Hepatocyte (in vitro differentiated cells): Measurements from ENCODE around the gene EEF1E1. TPM values are rescaled to one million over a fixed set of nuclear protein-coding genes. Genes with fewer than 3 reads are reported as not detected.
"Not testable (repeated sequence)": the region's sequence is repeated elsewhere in the genome, so short reads cannot be mapped to it uniquely, and the experiment has no call there.

Source experiments
- DNase-seq: peaks from one replicate; pipeline ENCODE4 v3.0.0-alpha.2; 2016; ENCODE audit warnings: low spot score
- H2AFZ ChIP-seq: fragments of 200-600 bp; sonication (generic); 2 replicates; pipeline ENCODE4 v1.6.0; 2016; ENCODE audit warnings: antibody characterized with exemption, mild to moderate bottlenecking
- H3K27ac ChIP-seq: fragments of 200-600 bp; sonication (generic); 2 replicates; pipeline ENCODE4 v1.5.1; 2016; ENCODE audit warnings: mild to moderate bottlenecking
- H3K27me3 ChIP-seq: fragments of 200-600 bp; sonication (generic); 2 replicates; pipeline ENCODE4 v1.6.1; 2016
- H3K36me3 ChIP-seq: fragments of 200-600 bp; sonication (generic); replicated peaks from 2 replicates; pipeline ENCODE4 v1.5.1; 2016; ENCODE audit warnings: low read depth; ENCODE audit not compliant: insufficient read depth
- H3K4me1 ChIP-seq: fragments of 200-600 bp; sonication (generic); 2 replicates; pipeline ENCODE4 v1.5.1; 2016; ENCODE audit warnings: mild to moderate bottlenecking, moderate library complexity; ENCODE audit not compliant: insufficient read depth
- H3K4me2 ChIP-seq: fragments of 200-600 bp; sonication (generic); 2 replicates; pipeline ENCODE4 v1.6.0; 2016
- H3K4me3 ChIP-seq: fragments of 200-600 bp; sonication (generic); 2 replicates; pipeline ENCODE4 v1.5.1; 2016; ENCODE audit warnings: mild to moderate bottlenecking
- H3K79me2 ChIP-seq: fragments of 200-600 bp; sonication (generic); 2 replicates; pipeline ENCODE4 v1.6.0; 2017; ENCODE audit warnings: mild to moderate bottlenecking
- H3K9me2 ChIP-seq: fragments of 200-600 bp; sonication (generic); replicated peaks from 2 replicates; pipeline ENCODE4 v1.6.0; 2017; ENCODE audit warnings: mild to moderate bottlenecking; ENCODE audit not compliant: insufficient read depth
- H3K9me3 ChIP-seq: fragments of 200-600 bp; sonication (generic); 2 replicates; pipeline ENCODE4 v1.5.1; 2016; ENCODE audit warnings: low read depth, mild to moderate bottlenecking
- H4K20me1 ChIP-seq: fragments of 200-600 bp; sonication (generic); 2 replicates; pipeline ENCODE4 v1.6.0; 2016; ENCODE audit warnings: mild to moderate bottlenecking; ENCODE audit not compliant: insufficient read depth, poor library complexity, severe bottlenecking
- CTCF ChIP-seq: fragments of 200-600 bp; sonication (generic); IDR thresholded peaks from 2 replicates; pipeline ENCODE4 v1.5.1; 2016; ENCODE audit warnings: antibody characterized with exemption, mild to moderate bottlenecking; ENCODE audit not compliant: poor library complexity
- EZH2 ChIP-seq: fragments of 200-600 bp; sonication (generic); IDR thresholded peaks from 2 replicates; pipeline ENCODE4 v1.6.1; 2016; ENCODE audit warnings: antibody characterized with exemption, mild to moderate bottlenecking, borderline replicate concordance
- EZH2phosphoT487 ChIP-seq: fragments of 200-600 bp; sonication (generic); IDR thresholded peaks from one replicate; pipeline ENCODE4 v1.6.1; 2018; ENCODE audit warnings: antibody characterized with exemption, mild to moderate bottlenecking, low read depth, moderate library complexity; ENCODE audit not compliant: unreplicated experiment, severe bottlenecking
- WGBS: methylation state at CpG from one replicate; pipeline ENCODE4 v1.1.6; 2016; ENCODE audit warnings: low lambda C conversion rate; ENCODE audit errors: missing lambda C conversion rate; 5-methylcytosine and 5-hydroxymethylcytosine counted together
- polyA plus RNA-seq: library from polyadenylated mRNA; unstranded; fragments of >200 nt; fragmentation: Nextera tagmentation; extraction: Ambion mirVana; gene quantifications from 2 replicates; pipeline ENCODE4 v1.2.1, GENCODE V29; 2016
- total RNA-seq: library from RNA; depleted of rRNA; stranded (reverse); fragments of >200 nt; gene quantifications from 2 replicates; pipeline ENCODE4 v1.2.3, GENCODE V29; 2014

EEF1E1 gene
- total and polyA plus RNA-seq, 2 experiments from 2014 or later: 47.8 to 63.4 TPM

GRCh38 chr6:8057263-8057662 lies 45.1 kb downstream of the EEF1E1 start:
- Histone ChIP-seq H2AFZ (no peak overlapping the region), H3K36me3 (no peaks in the 10 kb centered on the region), H3K4me3 (no peak overlapping the region), H3K4me1 (no peaks in the 10 kb centered on the region), H3K9me3 (no peaks in the 10 kb centered on the region), H3K79me2 (no peaks in the 10 kb centered on the region), H3K27me3 (no peaks in the 10 kb centered on the region), H3K4me2 (no peak overlapping the region), H3K27ac (no peak overlapping the region), H4K20me1 (no peaks in the 10 kb centered on the region), H3K9me2 (no peaks in the 10 kb centered on the region)
- 64% methylated on average over 4 of the region's 4 CpGs for WGBS
- no peak for TF ChIP-seq CTCF
- TF ChIP-seq EZH2phosphoT487: no peak
- TF ChIP-seq EZH2: no peak
- DNase-seq: no peak

DNA sequence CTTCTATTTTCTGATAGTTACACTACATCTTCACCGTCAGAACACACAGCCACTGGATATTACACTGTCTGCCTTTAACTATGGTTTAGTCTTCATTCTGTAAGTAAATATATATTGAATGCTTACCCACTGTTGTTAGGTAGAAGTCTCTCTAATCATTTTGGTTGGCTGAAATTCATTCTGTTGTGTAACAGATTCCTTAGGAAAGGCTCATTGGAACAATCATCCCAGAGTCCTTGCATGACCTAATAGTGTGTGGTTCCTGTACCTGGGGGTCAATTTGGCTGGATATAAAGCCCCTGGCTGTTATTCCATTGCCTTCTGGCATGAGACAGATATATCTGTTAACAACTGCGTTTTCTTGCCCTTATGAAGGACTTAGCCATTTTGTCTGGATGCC lies 48.1 kb downstream of the EEF1E1 start:
- Histone ChIP-seq H4K20me1 (no peaks in the 10 kb centered on the region), H3K27ac (no peak overlapping the region), H2AFZ (no peak overlapping the region), H3K9me3 (no peaks in the 10 kb centered on the region), H3K36me3 (no peaks in the 10 kb centered on the region), H3K4me1 (no peaks in the 10 kb centered on the region), H3K9me2 (no peaks in the 10 kb centered on the region), H3K27me3 (no peaks in the 10 kb centered on the region), H3K4me2 (no peak overlapping the region), H3K79me2 (no peaks in the 10 kb centered on the region), H3K4me3 (no peak overlapping the region)
- DNase-seq: no peak
- TF ChIP-seq CTCF (no peak), EZH2phosphoT487 (no peak), EZH2 (no peak)
- WGBS: 99% methylated on average over 2 of the region's 2 CpGs

DNA sequence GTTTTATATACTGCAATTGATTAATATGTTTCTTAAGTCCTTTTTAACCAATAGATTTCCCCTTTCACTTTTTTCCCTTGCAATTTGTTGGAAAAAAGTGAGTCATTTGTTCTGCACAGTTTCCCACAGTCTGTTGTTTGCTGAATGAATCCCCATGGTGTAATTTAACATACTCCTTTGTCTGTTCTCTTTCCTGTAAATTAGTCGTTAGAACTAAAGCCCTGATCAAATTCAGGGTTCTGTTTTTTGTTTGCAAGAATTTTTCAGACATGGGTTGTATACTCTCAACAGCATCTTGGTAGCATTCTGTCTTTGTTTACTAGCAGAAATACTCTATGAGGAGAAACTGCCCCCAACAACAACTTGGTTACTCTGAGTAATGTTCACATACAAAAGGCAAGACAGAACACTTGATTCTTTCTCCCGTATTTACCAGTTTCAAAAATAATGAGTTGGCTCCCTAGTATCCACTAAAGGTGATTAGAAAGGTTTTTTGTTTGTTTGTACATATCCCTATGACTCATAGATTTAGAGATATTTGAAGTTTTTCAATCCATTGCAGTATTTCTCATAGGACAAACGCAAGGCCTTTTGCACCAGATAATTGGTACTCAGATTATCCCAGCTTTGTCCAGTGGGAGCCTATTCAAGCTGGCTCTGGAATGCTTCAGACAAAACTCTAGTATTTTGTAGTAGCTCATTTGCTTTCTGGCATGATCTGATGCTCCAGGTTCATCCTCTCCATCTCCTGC lies 54.6 kb downstream of the EEF1E1 start:
- Histone ChIP-seq H3K9me3 (no peaks in the 10 kb centered on the region), H3K4me2 (no peak overlapping the region), H3K27me3 (no peaks in the 10 kb centered on the region), H3K4me1 (no peaks in the 10 kb centered on the region), H3K27ac (peak overlapping the region; percentile 21), H3K79me2 (no peaks in the 10 kb centered on the region), H2AFZ (no peak overlapping the region), H3K4me3 (no peak overlapping the region), H4K20me1 (no peaks in the 10 kb centered on the region), H3K9me2 (no peaks in the 10 kb centered on the region), H3K36me3 (no peaks in the 10 kb centered on the region)
- DNase-seq: no peak
- no peak for TF ChIP-seq EZH2
- WGBS: 73% methylated on average over 3 of the region's 3 CpGs

DNA sequence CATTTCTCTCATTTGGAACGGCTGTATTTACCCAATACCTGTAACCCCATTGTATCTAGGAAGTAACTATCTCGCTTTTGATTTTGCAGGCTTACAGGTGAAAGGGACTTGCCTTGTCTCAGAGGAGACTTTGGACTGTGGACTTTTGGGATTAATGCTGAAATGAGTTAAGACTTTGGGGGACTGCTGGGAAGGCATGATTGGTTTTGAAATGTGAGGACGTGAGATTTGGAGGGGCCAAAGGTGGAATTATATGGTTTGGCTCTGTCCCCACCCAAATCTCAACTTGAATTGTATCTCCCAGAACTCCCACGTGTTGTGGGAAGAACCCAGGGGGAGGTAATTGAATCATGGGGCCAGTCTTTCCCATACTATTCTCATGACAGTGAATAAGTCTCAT lies 56.6 kb downstream of the EEF1E1 start:
- not testable (repeated sequence) for H3K4me1 ChIP-seq, H3K4me3 ChIP-seq, H3K9me3 ChIP-seq, H3K9me2 ChIP-seq, H3K79me2 ChIP-seq, H3K27me3 ChIP-seq, DNase-seq, H2AFZ ChIP-seq, H3K27ac ChIP-seq, H4K20me1 ChIP-seq, H3K36me3 ChIP-seq, H3K4me2 ChIP-seq
- WGBS: 85% methylated on average over 4 of the region's 4 CpGs
